A549 (cell line): ENCODE data around the gene IDH3G. TPM values are rescaled to one million over a fixed set of nuclear protein-coding genes. Genes with fewer than 3 reads are reported as not detected.

Source experiments
- ATAC-seq, 2 experiments: fragments of 200-7000 bp in 1 of 2; fragments of >200 bp in 1 of 2; cut with Nextera tagmentation in 1 of 2; cut with Tn5 transposase in 1 of 2; 3 replicates each; pipeline versions ENCODE4 v1.8.0 to v1.9.1; 2018 to 2020; ENCODE audit warnings: mild to moderate bottlenecking in 1 of 2, moderate library complexity in 1 of 2
- CTCF ChIA-PET: fragments of 300-600 bp; sonication (Branson Sonifier 250); formaldehyde crosslinking; extraction: SDS; loops from one replicate; lab custom pipeline; 2021; ENCODE audit warnings: antibody characterized with exemption, inconsistent platforms; lab: Yijun Ruan, JAX
- POLR2A ChIA-PET: fragments of 350-600 bp; formaldehyde crosslinking; extraction: SDS; loops from one replicate; lab custom pipeline; 2021; ENCODE audit warnings: antibody characterized with exemption, inconsistent platforms; lab: Yijun Ruan, JAX
- DNase-seq, 2 experiments: peaks; one replicate each; pipeline versions ENCODE4 v3.0.0 to v3.0.0-alpha.2; 2011 to 2016; ENCODE audit warnings: low read depth in 1 of 2, low spot score in 1 of 2
- FAIRE-seq: peaks from 2 replicates; lab custom pipeline; 2011; peaks lifted over from hg19 to GRCh38; lab: Jason Lieb, UNC
- H3K27ac ChIP-seq, 2 experiments: fragments of >200 bp; sonication (Bioruptor Twin); formaldehyde crosslinking; 3 replicates each; pipeline ENCODE4 v1.5.1; 2016 to 2017
- H3K4me1 ChIP-seq: fragments of >200 bp; sonication (Bioruptor Twin); formaldehyde crosslinking; 3 replicates; pipeline ENCODE4 v1.6.1; 2016
- H3K4me2 ChIP-seq: fragments of >200 bp; sonication (Bioruptor Twin); formaldehyde crosslinking; 3 replicates; pipeline ENCODE4 v1.6.1; 2016
- H3K4me3 ChIP-seq: fragments of >200 bp; sonication (Bioruptor Twin); formaldehyde crosslinking; 3 replicates; pipeline ENCODE4 v1.5.1; 2016
- H3K9me3 ChIP-seq: fragments of >200 bp; sonication (Bioruptor Twin); formaldehyde crosslinking; 3 replicates; pipeline ENCODE4 v1.6.1; 2016
- ATOH8 ChIP-seq: fragments of 250-450 bp; sonication (Bioruptor Pico); IDR thresholded peaks from 2 replicates; pipeline ENCODE4 v1.5.0; 2020; ENCODE audit warnings: low read depth, mild to moderate bottlenecking, moderate library complexity
- EHMT2 ChIP-seq: fragments of 200-600 bp; sonication (generic); IDR thresholded peaks from 2 replicates; pipeline ENCODE4 v1.6.1; 2016; ENCODE audit warnings: antibody characterized with exemption, low read depth, mild to moderate bottlenecking, moderate library complexity
- HOXA7 ChIP-seq: fragments of 250-450 bp; sonication (Bioruptor Pico); IDR thresholded peaks from 2 replicates; pipeline ENCODE4 v1.5.0; 2020; ENCODE audit warnings: mild to moderate bottlenecking, moderate library complexity
- KDM5A ChIP-seq: fragments of 200-600 bp; sonication (generic); IDR thresholded peaks from 2 replicates; pipeline ENCODE4 v1.6.1; 2016; ENCODE audit warnings: antibody characterized with exemption, mild to moderate bottlenecking
- MAZ ChIP-seq: fragments of 150-350 bp; IDR thresholded peaks from 2 replicates; pipeline ENCODE4 v1.6.1; 2014; ENCODE audit warnings: antibody characterized with exemption, low read depth, low read length, borderline replicate concordance
- MYC ChIP-seq: IDR thresholded peaks from 2 replicates; pipeline ENCODE4 v1.6.1; 2012; ENCODE audit warnings: mild to moderate bottlenecking, inconsistent platforms, low read length, improper control_type of control experiment, borderline replicate concordance
- NR3C1 ChIP-seq: fragments of >200 bp; sonication (Bioruptor Twin); formaldehyde crosslinking; IDR thresholded peaks from 3 replicates; pipeline ENCODE4 v1.6.1; 2017
- PHF8 ChIP-seq: fragments of 200-600 bp; sonication (generic); IDR thresholded peaks from 2 replicates; pipeline ENCODE4 v1.6.1; 2016; ENCODE audit warnings: low read depth, mild to moderate bottlenecking, antibody characterized with exemption, moderate library complexity, borderline replicate concordance
- POLR2A ChIP-seq: IDR thresholded peaks from 2 replicates; pipeline ENCODE4 v1.6.1; 2012; ENCODE audit warnings: mild to moderate bottlenecking, low read length
- RARB ChIP-seq: fragments of 250-450 bp; sonication (Bioruptor Pico); IDR thresholded peaks from 2 replicates; pipeline ENCODE4 v1.8.0; 2021; ENCODE audit warnings: mild to moderate bottlenecking, moderate library complexity
- RFX5 ChIP-seq: fragments of 450-650 bp; IDR thresholded peaks from 2 replicates; pipeline ENCODE4 v1.7.1; 2014; ENCODE audit warnings: antibody characterized with exemption, mild to moderate bottlenecking, moderate library complexity
- SMC3 ChIP-seq: fragments of >200 bp; sonication (Bioruptor Twin); formaldehyde crosslinking; IDR thresholded peaks from 3 replicates; pipeline ENCODE4 v1.6.1; 2018; ENCODE audit warnings: inconsistent platforms
- TP53 ChIP-seq: fragments of 250-450 bp; sonication (Bioruptor Pico); IDR thresholded peaks from 2 replicates; pipeline ENCODE4 v1.5.0; 2021; ENCODE audit warnings: mild to moderate bottlenecking, moderate library complexity
- ZC3H11A ChIP-seq: fragments of 450-650 bp; IDR thresholded peaks from 2 replicates; pipeline ENCODE4 v1.6.1; 2014; ENCODE audit warnings: antibody characterized with exemption, mild to moderate bottlenecking
- WGBS: methylation state at CpG from one replicate; pipeline ENCODE4 v1.1.6; 2017; ENCODE audit errors: missing lambda C conversion rate; 5-methylcytosine and 5-hydroxymethylcytosine counted together
- polyA plus RNA-seq, 4 experiments: library from polyadenylated mRNA; depleted of rRNA in 3 of 4; stranded (reverse); fragments of >200 nt; fragmentation: RNase III in 1 of 4; extraction: RNeasy Plus Mini Kit Qiagen cat#74134 plus additional on column Dnase treatment in 1 of 4; gene quantifications; 2 replicates in 3 of 4; 3 replicates in 1 of 4; pipeline ENCODE4 v1.2.3, GENCODE V29; 2011 to 2017
- TF ChIP-seq, protein P1 (sequence below): fragments of >200 bp; sonication (Bioruptor Twin); formaldehyde crosslinking; IDR thresholded peaks from 3 replicates; pipeline ENCODE4 v1.5.1; 2016

IDH3G gene
- polyA plus RNA-seq, 2 of the 4 experiments (the other 2 are of a cell fraction), result 45.6 to 58.5 TPM

GRCh38 chrX:153773218-153773611, 21.0 kb downstream of the IDH3G start:
- ChIA-PET CTCF (interaction anchor here (1.1 to 2.3 kb wide), 3 partner anchors 9 to 174 kb away, joined by 3 to 8 read pairs (median 5); partner anchors contain the start of gene PLXNB3), POLR2A (no interaction called here)
- Histone ChIP-seq H3K4me3 (no peak overlapping the region), H3K4me2 (no peak overlapping the region), H3K27ac (no peak overlapping the region), H3K9me3 (no peaks in the 10 kb centered on the region), H3K4me1 (no peaks in the 10 kb centered on the region)
- ATAC-seq (no peak), FAIRE-seq (no peak), DNase-seq (no peak)
- 93% methylated on average over 3 of the region's 23 CpGs for whole genome bisulfite sequencing
- TF ChIP-seq PHF8 (no peak), MYC (no peak), EHMT2 (no peak), RARB (CRISPR knock-in tag) (no peak), MAZ (no peak), HOXA7 (CRISPR knock-in tag) (no peak), ATOH8 (no peak)
- TF ChIP-seq, protein P1, sequence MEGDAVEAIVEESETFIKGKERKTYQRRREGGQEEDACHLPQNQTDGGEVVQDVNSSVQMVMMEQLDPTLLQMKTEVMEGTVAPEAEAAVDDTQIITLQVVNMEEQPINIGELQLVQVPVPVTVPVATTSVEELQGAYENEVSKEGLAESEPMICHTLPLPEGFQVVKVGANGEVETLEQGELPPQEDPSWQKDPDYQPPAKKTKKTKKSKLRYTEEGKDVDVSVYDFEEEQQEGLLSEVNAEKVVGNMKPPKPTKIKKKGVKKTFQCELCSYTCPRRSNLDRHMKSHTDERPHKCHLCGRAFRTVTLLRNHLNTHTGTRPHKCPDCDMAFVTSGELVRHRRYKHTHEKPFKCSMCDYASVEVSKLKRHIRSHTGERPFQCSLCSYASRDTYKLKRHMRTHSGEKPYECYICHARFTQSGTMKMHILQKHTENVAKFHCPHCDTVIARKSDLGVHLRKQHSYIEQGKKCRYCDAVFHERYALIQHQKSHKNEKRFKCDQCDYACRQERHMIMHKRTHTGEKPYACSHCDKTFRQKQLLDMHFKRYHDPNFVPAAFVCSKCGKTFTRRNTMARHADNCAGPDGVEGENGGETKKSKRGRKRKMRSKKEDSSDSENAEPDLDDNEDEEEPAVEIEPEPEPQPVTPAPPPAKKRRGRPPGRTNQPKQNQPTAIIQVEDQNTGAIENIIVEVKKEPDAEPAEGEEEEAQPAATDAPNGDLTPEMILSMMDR, result no peak

GRCh38 chrX:153772316-153773217, 21.6 kb downstream of the IDH3G start:
- ChIA-PET CTCF (interaction anchor here (1.1 to 2.3 kb wide), 3 partner anchors 8 to 174 kb away, joined by 3 to 8 read pairs (median 5); partner anchors contain the start of gene PLXNB3), POLR2A (no interaction called here)
- no peak overlapping the region for H3K4me3 ChIP-seq
- DNase-seq (no peak), FAIRE-seq (no peak), ATAC-seq (no peak)
- no peaks in the 10 kb centered on the region for H3K4me1 ChIP-seq
- no peak for TF ChIP-seq POLR2A
- TF ChIP-seq SMC3, result no peak
- TF ChIP-seq HOXA7 (CRISPR knock-in tag), result no peak
- TF ChIP-seq ZC3H11A, result no peak
- TF ChIP-seq RARB (CRISPR knock-in tag), result no peak
- no peak for TF ChIP-seq KDM5A
- 58% methylated on average over 15 of the region's 21 CpGs for WGBS
- H3K27ac ChIP-seq, result no peak overlapping the region
- no peak overlapping the region for H3K4me2 ChIP-seq
- H3K9me3 ChIP-seq, result no peaks in the 10 kb centered on the region

GRCh38 chrX:153771415-153772315, 22.5 kb downstream of the IDH3G start:
- no peak for FAIRE-seq
- Histone ChIP-seq H3K27ac (no peak overlapping the region), H3K4me1 (no peaks in the 10 kb centered on the region; the same call in 2 of the 3 replicates), H3K4me3 (no peak overlapping the region), H3K9me3 (no peaks in the 10 kb centered on the region), H3K4me2 (no peak overlapping the region)
- ATAC-seq, result peak in 1 of 2 experiments; percentile 3; a peak in 2 of 6 replicates
- 86% methylated on average over 17 of the region's 37 CpGs for WGBS
- no peak for DNase-seq
- ChIA-PET POLR2A (no interaction called here), CTCF (interaction anchor here (1.0 to 2.3 kb wide), 3 partner anchors 8 to 14 kb away, joined by 3 to 8 read pairs (median 5); partner anchors contain the start of gene PLXNB3)
- no peak for TF ChIP-seq NR3C1
- TF ChIP-seq TP53 (CRISPR knock-in tag), result no peak
- no peak for TF ChIP-seq HOXA7 (CRISPR knock-in tag)
- TF ChIP-seq RFX5, result no peak
